Uterus (tissue), 4 donors: Measurements from ENCODE around the gene TIMM50. TPM values are rescaled to one million over a fixed set of nuclear protein-coding genes. Genes with fewer than 3 reads are reported as not detected.
A peak's percentile ranks its signal among the peaks of the same experiment; 100 is the strongest.

Experiments
- DNase-seq, 2 donors: peaks; one replicate each; pipeline ENCODE4 v3.0.0-alpha.2; 2019 to 2020
- H3K27ac ChIP-seq, 2 donors: fragments of 200-600 bp; sonication (generic); 1 replicate in 1 of 2; 2 replicates in 1 of 2; pipeline ENCODE4 v1.5.1; 2016 to 2018
- H3K27me3 ChIP-seq, 2 donors: fragments of 200-600 bp; sonication (generic); one replicate each; pipeline ENCODE4 v1.5.1; 2018 to 2019; ENCODE audit warnings: control low read depth in 1 of 2
- H3K36me3 ChIP-seq, 2 donors: fragments of 200-600 bp; sonication (generic); one replicate each; pipeline ENCODE4 v1.5.1; 2019; ENCODE audit warnings: control low read depth in 1 of 2
- H3K4me1 ChIP-seq, 2 donors: fragments of 200-600 bp; sonication (generic); one replicate each; pipeline ENCODE4 v1.5.1; 2018 to 2019; ENCODE audit warnings: control low read depth in 1 of 2
- H3K4me3 ChIP-seq, 2 donors: fragments of 200-600 bp; sonication (generic); 1 replicate in 1 of 2; 2 replicates in 1 of 2; pipeline ENCODE4 v1.5.1; 2018 to 2019; ENCODE audit warnings: mild to moderate bottlenecking in 1 of 2
- H3K9me3 ChIP-seq, 2 donors: fragments of 200-600 bp; sonication (generic); one replicate each; pipeline ENCODE4 v1.5.1; 2019; ENCODE audit warnings: control low read depth in 1 of 2
- CTCF ChIP-seq, 4 experiments: fragments of 200-600 bp in 2 of 4; fragments of 450-650 bp in 2 of 4; sonication (generic) in 2 of 4; IDR thresholded peaks; one replicate each; pipeline ENCODE4 v1.5.1; 2016 to 2019; ENCODE audit warnings: antibody characterized with exemption in 4 of 4, mild to moderate bottlenecking in 2 of 4, moderate library complexity in 1 of 4
- POLR2A ChIP-seq, 2 donors: fragments of 450-650 bp; IDR thresholded peaks; one replicate each; pipeline ENCODE4 v1.6.1; 2016; ENCODE audit warnings: antibody characterized with exemption in 2 of 2, mild to moderate bottlenecking in 1 of 2, moderate library complexity in 1 of 2
- intact Hi-C: fragments of 100-400 bp; cut with DNase I; formaldehyde crosslinking; loops from one replicate; pipeline ENCODE4 v1.15.1; 2023; ENCODE audit warnings: low total_unique reads
- total RNA-seq, 4 donors: library from RNA; depleted of rRNA in 3 of 4; stranded (reverse); fragments of >200 nt in 3 of 4; gene quantifications; one replicate each; pipeline versions ENCODE4 v1.1.0 to v1.2.4, GENCODE V29; 2014 to 2023
- donor health status: DM: yes; HTN: yes; CAD: no.

Gene TIMM50
- total RNA-seq, 4 donors from 2014 or later, result 21.0 to 48.6 (median 28.5) TPM

GRCh38 chr19:39496063-39496462 lies 15.4 kb downstream of the TIMM50 start:
- H3K4me1 ChIP-seq, result peaks cover 0 to 15% of the 10 kb centered on the region in 2 donors
- intact Hi-C loops, result no loop called here
- no peak overlapping the region for H3K4me3 ChIP-seq
- H3K27ac ChIP-seq, result no peak overlapping the region
- TF ChIP-seq POLR2A (IDR thresholded peaks at IDR 0.05) (no peak), CTCF (IDR thresholded peaks at IDR 0.05) (no peak)
- no peak for DNase-seq
- H3K27me3 ChIP-seq, result peaks cover 16 to 21% of the 10 kb centered on the region in 2 donors
- H3K36me3 ChIP-seq, result no peaks in the 10 kb centered on the region
- no peaks in the 10 kb centered on the region for H3K9me3 ChIP-seq

GRCh38 chr19:39497701-39497995 lies 17.0 kb downstream of the TIMM50 start:
- intact Hi-C loops, result no loop called here
- TF ChIP-seq POLR2A (IDR thresholded peaks at IDR 0.05) (no peak), CTCF (IDR thresholded peaks at IDR 0.05) (no peak)
- Histone ChIP-seq H3K9me3 (no peaks in the 10 kb centered on the region), H3K4me1 (peaks cover 0 to 15% of the 10 kb centered on the region in 2 donors), H3K27me3 (peaks cover 16 to 21% of the 10 kb centered on the region in 2 donors), H3K27ac (no peak overlapping the region), H3K4me3 (no peak overlapping the region), H3K36me3 (no peaks in the 10 kb centered on the region)
- DNase-seq, result no peak

GRCh38 chr19:39497996-39498797 lies 17.6 kb downstream of the TIMM50 start:
- intact Hi-C loops, result no loop called here
- no peak for DNase-seq
- H3K4me1 ChIP-seq, result peaks cover 0 to 15% of the 10 kb centered on the region in 2 donors

GRCh38 chr19:39498798-39499642 lies 18.4 kb downstream of the TIMM50 start, which contains the start of gene DLL3:
TSS of gene DLL3 (plus strand) at chr19:39498947. CDS start at chr19:39498975, 28 bp downstream.
- H3K27ac ChIP-seq, result no peak within 1 kb of the TSS
- H3K9me3 ChIP-seq, result no peaks in the 10 kb centered on the region
- DNase-seq, result no peak
- no peaks in the 10 kb centered on the region for H3K36me3 ChIP-seq
- H3K4me1 ChIP-seq, result peaks cover 0 to 15% of the 10 kb centered on the region in 2 donors
- TF ChIP-seq CTCF (IDR thresholded peaks at IDR 0.05), result no peak
- peaks cover 16 to 28% of the 10 kb centered on the region in 2 donors for H3K27me3 ChIP-seq
- intact Hi-C loops, result no loop called here
- no peak within 1 kb of the TSS for H3K4me3 ChIP-seq

More at GRCh38 chr19:39497996-39498797, 17.6 kb downstream of the TIMM50 start:
- H3K4me3 ChIP-seq, result no peak overlapping the region
- no peaks in the 10 kb centered on the region for H3K36me3 ChIP-seq
- H3K9me3 ChIP-seq, result no peaks in the 10 kb centered on the region
- TF ChIP-seq CTCF (IDR thresholded peaks at IDR 0.05) (peak; percentile 18 to 40 (median 34)), POLR2A (IDR thresholded peaks at IDR 0.05) (no peak)
- peaks cover 16 to 23% of the 10 kb centered on the region in 2 donors for H3K27me3 ChIP-seq
- H3K27ac ChIP-seq, result no peak overlapping the region

- Histone ChIP-seq H3K9me3 (no peaks in the 10 kb centered on the region), H3K4me3 (no peak overlapping the region), H3K27me3 (peaks cover 17 to 28% of the 10 kb centered on the region in 2 donors), H3K36me3 (no peaks in the 10 kb centered on the region), H3K27ac (no peak overlapping the region), H3K4me1 (peaks cover 0 to 15% of the 10 kb centered on the region in 2 donors)
- no peak for DNase-seq
- TF ChIP-seq CTCF (IDR thresholded peaks at IDR 0.05) (no peak), POLR2A (IDR thresholded peaks at IDR 0.05) (no peak)
- intact Hi-C loops, result no loop called here
Measured at GRCh38 chr19:39499932-39500331, 19.3 kb downstream of the TIMM50 start.
